GM23338 (cell line): ENCODE data around the gene CGB2.

Source experiments
- EZH2phosphoT487 ChIP-seq: fragments of 200-600 bp; sonication (generic); IDR thresholded peaks from one replicate; pipeline ENCODE4 v1.8.1; 2018; ENCODE audit warnings: antibody characterized with exemption; ENCODE audit not compliant: unreplicated experiment
- POLR2AphosphoS5 ChIP-seq: IDR thresholded peaks from 2 replicates; pipeline ENCODE4 v1.6.1; 2016; ENCODE audit warnings: antibody characterized with exemption, low read depth
- ZNF114 ChIP-seq: fragments of 250-450 bp; sonication (Bioruptor Pico); IDR thresholded peaks from 2 replicates; pipeline ENCODE4 v1.5.0; 2020; ENCODE audit warnings: mild to moderate bottlenecking, moderate library complexity
- TF ChIP-seq, protein P1 (sequence below), 2 experiments: fragments of 200-600 bp in 1 of 2; sonication (generic) in 1 of 2; conservative IDR thresholded peaks; 2 replicates each; pipeline versions ENCODE4 v1.5.1 to v1.6.1; 2016 to 2017; ENCODE audit warnings: antibody characterized with exemption in 2 of 2, low read depth in 2 of 2, mild to moderate bottlenecking in 2 of 2, moderate library complexity in 1 of 2
- TF ChIP-seq, protein P2 (sequence below): IDR thresholded peaks from one replicate; pipeline ENCODE4 v1.6.1; 2018; ENCODE audit warnings: antibody characterized with exemption; ENCODE audit not compliant: unreplicated experiment
- TF ChIP-seq, protein P3 (sequence below): fragments of 250-450 bp; sonication (Bioruptor Pico); IDR thresholded peaks from 2 replicates; pipeline ENCODE4 v1.5.0; 2020; ENCODE audit warnings: mild to moderate bottlenecking, moderate library complexity

DNA sequence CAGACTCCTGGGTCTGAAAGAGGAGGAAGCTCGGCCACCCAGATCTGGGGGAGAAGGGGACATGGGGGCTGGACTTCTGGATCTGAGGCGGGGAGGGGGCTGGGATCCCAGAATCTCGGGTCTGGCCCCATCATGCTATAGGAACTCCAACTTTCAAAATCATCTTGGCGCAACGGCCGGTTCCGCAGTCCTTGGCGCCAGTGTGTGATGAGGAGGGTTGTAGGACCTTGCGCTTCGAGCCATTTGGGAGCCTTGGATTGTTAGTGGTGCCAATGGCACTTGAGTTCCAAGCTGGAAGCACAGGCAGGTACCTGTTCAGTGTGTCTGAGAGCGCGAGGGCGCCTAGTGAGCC, 37.7 kb upstream of the CGB2 start:
- TF ChIP-seq, protein P1, sequence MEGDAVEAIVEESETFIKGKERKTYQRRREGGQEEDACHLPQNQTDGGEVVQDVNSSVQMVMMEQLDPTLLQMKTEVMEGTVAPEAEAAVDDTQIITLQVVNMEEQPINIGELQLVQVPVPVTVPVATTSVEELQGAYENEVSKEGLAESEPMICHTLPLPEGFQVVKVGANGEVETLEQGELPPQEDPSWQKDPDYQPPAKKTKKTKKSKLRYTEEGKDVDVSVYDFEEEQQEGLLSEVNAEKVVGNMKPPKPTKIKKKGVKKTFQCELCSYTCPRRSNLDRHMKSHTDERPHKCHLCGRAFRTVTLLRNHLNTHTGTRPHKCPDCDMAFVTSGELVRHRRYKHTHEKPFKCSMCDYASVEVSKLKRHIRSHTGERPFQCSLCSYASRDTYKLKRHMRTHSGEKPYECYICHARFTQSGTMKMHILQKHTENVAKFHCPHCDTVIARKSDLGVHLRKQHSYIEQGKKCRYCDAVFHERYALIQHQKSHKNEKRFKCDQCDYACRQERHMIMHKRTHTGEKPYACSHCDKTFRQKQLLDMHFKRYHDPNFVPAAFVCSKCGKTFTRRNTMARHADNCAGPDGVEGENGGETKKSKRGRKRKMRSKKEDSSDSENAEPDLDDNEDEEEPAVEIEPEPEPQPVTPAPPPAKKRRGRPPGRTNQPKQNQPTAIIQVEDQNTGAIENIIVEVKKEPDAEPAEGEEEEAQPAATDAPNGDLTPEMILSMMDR (conservative IDR thresholded peaks at IDR 0.05; ENCODE audit: low read depth in 2 of 2): no peak
- TF ChIP-seq, protein P2, sequence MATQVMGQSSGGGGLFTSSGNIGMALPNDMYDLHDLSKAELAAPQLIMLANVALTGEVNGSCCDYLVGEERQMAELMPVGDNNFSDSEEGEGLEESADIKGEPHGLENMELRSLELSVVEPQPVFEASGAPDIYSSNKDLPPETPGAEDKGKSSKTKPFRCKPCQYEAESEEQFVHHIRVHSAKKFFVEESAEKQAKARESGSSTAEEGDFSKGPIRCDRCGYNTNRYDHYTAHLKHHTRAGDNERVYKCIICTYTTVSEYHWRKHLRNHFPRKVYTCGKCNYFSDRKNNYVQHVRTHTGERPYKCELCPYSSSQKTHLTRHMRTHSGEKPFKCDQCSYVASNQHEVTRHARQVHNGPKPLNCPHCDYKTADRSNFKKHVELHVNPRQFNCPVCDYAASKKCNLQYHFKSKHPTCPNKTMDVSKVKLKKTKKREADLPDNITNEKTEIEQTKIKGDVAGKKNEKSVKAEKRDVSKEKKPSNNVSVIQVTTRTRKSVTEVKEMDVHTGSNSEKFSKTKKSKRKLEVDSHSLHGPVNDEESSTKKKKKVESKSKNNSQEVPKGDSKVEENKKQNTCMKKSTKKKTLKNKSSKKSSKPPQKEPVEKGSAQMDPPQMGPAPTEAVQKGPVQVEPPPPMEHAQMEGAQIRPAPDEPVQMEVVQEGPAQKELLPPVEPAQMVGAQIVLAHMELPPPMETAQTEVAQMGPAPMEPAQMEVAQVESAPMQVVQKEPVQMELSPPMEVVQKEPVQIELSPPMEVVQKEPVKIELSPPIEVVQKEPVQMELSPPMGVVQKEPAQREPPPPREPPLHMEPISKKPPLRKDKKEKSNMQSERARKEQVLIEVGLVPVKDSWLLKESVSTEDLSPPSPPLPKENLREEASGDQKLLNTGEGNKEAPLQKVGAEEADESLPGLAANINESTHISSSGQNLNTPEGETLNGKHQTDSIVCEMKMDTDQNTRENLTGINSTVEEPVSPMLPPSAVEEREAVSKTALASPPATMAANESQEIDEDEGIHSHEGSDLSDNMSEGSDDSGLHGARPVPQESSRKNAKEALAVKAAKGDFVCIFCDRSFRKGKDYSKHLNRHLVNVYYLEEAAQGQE: no peak
- TF ChIP-seq ZNF114 (no peak), POLR2AphosphoS5 (no peak), EZH2phosphoT487 (no peak)
- TF ChIP-seq, protein P3, sequence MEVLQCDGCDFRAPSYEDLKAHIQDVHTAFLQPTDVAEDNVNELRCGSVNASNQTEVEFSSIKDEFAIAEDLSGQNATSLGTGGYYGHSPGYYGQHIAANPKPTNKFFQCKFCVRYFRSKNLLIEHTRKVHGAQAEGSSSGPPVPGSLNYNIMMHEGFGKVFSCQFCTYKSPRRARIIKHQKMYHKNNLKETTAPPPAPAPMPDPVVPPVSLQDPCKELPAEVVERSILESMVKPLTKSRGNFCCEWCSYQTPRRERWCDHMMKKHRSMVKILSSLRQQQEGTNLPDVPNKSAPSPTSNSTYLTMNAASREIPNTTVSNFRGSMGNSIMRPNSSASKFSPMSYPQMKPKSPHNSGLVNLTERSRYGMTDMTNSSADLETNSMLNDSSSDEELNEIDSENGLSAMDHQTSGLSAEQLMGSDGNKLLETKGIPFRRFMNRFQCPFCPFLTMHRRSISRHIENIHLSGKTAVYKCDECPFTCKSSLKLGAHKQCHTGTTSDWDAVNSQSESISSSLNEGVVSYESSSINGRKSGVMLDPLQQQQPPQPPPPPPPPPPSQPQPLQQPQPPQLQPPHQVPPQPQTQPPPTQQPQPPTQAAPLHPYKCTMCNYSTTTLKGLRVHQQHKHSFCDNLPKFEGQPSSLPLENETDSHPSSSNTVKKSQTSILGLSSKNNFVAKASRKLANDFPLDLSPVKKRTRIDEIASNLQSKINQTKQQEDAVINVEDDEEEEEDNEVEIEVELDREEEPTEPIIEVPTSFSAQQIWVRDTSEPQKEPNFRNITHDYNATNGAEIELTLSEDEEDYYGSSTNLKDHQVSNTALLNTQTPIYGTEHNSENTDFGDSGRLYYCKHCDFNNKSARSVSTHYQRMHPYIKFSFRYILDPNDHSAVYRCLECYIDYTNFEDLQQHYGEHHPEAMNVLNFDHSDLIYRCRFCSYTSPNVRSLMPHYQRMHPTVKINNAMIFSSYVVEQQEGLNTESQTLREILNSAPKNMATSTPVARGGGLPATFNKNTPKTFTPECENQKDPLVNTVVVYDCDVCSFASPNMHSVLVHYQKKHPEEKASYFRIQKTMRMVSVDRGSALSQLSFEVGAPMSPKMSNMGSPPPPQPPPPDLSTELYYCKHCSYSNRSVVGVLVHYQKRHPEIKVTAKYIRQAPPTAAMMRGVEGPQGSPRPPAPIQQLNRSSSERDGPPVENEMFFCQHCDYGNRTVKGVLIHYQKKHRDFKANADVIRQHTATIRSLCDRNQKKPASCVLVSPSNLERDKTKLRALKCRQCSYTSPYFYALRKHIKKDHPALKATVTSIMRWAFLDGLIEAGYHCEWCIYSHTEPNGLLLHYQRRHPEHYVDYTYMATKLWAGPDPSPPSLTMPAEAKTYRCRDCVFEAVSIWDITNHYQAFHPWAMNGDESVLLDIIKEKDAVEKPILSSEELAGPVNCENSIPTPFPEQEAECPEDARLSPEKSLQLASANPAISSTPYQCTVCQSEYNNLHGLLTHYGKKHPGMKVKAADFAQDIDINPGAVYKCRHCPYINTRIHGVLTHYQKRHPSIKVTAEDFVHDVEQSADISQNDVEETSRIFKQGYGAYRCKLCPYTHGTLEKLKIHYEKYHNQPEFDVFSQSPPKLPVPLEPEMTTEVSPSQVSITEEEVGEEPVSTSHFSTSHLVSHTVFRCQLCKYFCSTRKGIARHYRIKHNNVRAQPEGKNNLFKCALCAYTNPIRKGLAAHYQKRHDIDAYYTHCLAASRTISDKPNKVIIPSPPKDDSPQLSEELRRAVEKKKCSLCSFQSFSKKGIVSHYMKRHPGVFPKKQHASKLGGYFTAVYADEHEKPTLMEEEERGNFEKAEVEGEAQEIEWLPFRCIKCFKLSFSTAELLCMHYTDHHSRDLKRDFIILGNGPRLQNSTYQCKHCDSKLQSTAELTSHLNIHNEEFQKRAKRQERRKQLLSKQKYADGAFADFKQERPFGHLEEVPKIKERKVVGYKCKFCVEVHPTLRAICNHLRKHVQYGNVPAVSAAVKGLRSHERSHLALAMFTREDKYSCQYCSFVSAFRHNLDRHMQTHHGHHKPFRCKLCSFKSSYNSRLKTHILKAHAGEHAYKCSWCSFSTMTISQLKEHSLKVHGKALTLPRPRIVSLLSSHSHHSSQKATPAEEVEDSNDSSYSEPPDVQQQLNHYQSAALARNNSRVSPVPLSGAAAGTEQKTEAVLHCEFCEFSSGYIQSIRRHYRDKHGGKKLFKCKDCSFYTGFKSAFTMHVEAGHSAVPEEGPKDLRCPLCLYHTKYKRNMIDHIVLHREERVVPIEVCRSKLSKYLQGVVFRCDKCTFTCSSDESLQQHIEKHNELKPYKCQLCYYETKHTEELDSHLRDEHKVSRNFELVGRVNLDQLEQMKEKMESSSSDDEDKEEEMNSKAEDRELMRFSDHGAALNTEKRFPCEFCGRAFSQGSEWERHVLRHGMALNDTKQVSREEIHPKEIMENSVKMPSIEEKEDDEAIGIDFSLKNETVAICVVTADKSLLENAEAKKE: no peak
